G401 (cell line): Measurements from ENCODE around the gene MAP1S. TPM values are rescaled to one million over a fixed set of nuclear protein-coding genes. Genes with fewer than 3 reads are reported as not detected.
A peak's percentile ranks its signal among the peaks of the same experiment; 100 is the strongest.

Experiments used
- DNase-seq: peaks from one replicate; pipeline ENCODE4 v3.0.0-alpha.2; 2015; ENCODE audit warnings: low spot score
- in situ Hi-C: cut with HindIII; loops from 2 replicates; pipeline ENCODE4 v1.10.0; 2016; ENCODE audit warnings: low sequenced_read_pairs, mixed read lengths
- total RNA-seq: library from RNA; depleted of rRNA; stranded (reverse); fragments of >200 nt; shearing (Covaris generic); gene quantifications from 2 replicates; pipeline ENCODE4 v1.2.3, GENCODE V29; 2014; rRNA removed

MAP1S gene
- total RNA-seq, result 41.7 and 48.4 TPM in 2 replicates

GRCh38 chr19:17718947-17719711 lies at the start of gene MAP1S:
Gene MAP1S (plus strand): TSS chr19:17719480. CDS start chr19:17719503, 23 bp downstream.
- in situ Hi-C loops, result no loop called here
- peak; percentile 66 for DNase-seq

GRCh38 chr19:17671906-17672305 lies 47.4 kb upstream of the MAP1S start:
- DNase-seq, result peak; percentile 78
- in situ Hi-C loops, result no loop called here

DNA sequence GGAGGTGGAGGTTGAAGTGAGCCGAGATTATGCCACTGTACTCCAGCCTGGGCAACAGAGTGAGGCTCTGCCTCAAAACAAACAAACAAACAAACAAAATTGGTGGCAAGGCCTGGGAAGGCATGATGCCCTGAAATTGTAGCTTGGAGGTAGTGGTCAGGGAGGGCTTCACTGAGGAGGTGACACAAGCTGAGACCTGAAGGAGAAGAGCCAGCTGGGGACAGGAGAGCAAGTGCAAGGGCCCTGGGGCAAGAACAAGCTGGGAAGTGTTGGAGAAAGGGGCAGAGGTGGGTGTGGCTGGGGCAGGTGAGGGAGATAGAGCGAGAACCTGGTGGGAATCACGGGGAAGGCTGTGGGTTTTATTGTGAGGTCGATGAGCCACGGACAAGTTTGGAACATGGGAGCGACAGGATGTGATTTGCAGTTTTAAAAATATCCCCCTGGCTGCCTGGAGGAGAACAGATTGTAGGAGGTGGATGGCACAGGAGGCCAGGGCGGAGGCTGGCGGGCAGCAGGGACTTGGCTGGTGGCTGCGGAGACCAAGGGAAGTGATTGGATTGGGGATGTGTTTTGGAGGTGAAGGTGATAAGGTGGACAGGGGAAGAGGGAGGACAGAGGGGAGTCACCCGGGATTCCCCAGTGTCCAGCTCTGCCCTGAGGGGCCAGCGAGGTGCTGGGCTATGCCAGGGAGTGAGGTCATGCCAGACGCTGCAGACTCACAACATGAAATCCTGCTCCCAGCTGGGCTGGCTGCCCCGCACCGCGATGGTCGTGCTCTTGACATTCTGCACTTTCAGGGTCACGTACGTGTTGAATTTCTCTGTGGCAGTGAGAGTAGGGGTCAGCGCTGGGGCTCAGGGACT lies 45.1 kb upstream of the MAP1S start:
- in situ Hi-C loops, result no loop called here
- DNase-seq, result peak; percentile 90

GRCh38 chr19:17676295-17676694 lies 43.0 kb upstream of the MAP1S start:
- in situ Hi-C loops, result no loop called here
- no peak for DNase-seq

DNA sequence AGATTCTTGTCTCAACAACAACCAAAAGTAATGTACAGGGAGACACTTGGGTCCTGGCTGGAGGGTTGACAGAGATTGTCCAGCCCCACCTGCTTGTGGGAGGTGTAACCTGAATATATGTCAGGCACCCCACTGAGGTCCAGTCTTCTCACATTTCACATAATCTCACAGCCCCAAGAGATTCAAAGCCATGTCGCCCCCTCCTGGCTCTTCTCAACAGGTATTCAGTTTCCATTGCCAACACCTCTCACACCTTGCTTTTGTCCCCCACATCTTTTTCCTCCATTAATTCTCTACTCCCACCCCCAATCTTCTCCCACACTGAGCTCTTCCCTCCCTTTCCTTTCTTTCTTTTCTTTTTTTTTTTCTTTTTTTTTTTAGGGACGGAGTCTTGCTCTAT lies 42.3 kb upstream of the MAP1S start:
- DNase-seq, result peak; percentile 40
- in situ Hi-C loops, result no loop called here

DNA sequence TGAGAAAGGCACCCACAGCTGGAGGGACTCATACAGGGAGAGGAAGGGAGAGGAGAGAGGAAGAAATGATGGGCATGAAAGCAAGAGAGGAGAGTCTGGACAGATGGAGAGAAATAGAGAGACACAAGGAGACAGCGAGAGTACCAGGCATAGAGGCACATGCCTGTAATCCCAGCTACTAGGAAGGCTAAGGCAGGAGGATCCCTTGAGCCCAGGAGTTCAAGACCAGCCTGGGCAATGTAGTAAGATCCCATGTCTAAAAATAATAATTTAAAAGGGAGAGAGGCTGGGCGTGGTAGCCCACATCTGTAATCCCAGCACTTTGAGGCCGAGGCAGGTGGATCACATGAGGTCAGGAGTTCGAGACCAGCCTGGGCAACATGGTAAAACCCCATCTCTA lies 40.4 kb upstream of the MAP1S start:
- in situ Hi-C loops, result no loop called here

GRCh38 chr19:17679526-17680229 lies 39.6 kb upstream of the MAP1S start:
- in situ Hi-C loops, result no loop called here

More for the DNA sequence above, 40.4 kb upstream of the MAP1S start:
- DNase-seq, result no peak

DNA sequence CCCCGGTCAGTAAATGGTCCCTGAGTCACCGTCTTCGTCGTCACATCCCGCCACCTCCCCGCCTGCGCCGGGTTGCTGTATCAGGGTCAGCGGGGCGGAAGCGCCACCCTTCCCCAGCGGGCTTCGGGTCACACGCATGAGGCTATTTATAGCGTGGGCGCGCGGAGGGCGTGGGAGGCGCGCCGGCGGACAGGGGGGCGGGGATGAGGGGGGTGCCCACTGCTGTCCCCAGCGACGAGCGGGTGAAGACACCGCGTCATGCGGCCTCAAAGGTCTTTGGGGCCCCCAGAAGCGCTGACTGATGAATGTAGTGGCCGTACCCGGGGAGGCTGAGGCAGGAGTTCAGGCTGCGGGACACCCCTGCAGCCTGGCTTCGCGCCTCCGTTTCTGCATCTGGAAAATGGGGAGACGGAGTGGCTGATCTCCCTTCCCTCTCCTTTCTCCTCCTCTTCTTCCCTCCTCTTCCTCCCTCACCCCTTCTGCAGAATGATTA lies 39.0 kb upstream of the MAP1S start:
- in situ Hi-C loops, result no loop called here
- peak; percentile 85 for DNase-seq

More at GRCh38 chr19:17679526-17680229, 39.6 kb upstream of the MAP1S start:
- DNase-seq, result peak; percentile 36

- DNase-seq, result no peak
- in situ Hi-C loops, result no loop called here
These were observed 37.7 kb upstream of the MAP1S start for GRCh38 chr19:17681505-17682125.

GRCh38 chr19:17682273-17682672 lies 37.0 kb upstream of the MAP1S start:
- DNase-seq, result no peak
- in situ Hi-C loops, result no loop called here

DNA sequence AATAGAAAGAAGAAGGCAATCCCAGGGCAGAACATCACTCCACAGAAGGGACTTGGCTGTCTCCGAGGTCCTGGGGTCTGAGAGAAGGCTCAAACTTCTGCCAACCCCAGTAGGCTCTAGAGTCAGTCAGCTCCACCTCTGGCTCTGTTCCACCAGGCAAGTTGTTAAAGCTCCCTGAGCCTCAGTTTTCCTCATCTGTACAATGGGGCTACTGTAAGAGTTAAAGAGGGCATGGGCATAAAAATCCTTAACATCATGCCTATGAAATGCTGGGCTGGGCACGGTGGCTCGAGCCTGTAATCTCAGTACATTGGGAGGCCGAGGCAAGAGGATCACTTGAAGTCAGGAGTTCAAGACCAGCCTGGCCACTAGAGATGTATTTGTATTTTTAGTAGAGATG lies 36.2 kb upstream of the MAP1S start:
- DNase-seq, result no peak

DNA sequence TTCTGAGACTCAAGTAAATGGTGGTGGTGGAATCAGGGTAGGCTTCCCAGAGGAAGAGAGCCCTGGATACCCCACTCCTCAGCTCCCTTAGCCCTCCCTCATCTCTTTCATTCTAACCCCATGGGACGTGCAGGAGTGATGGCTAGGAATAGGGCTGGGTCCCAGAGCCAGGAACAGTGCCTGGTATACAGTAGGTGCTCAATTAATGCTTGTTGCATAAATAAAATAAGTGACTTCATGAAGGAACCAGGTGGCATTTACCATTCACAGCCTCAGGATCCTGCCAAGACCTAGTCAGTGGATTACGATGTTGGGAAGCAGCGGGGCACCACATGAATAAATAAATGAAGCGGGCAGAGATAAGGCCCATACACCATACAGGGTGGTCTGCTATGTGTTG lies 35.0 kb upstream of the MAP1S start:
- in situ Hi-C loops, result no loop called here
- no peak for DNase-seq

More for the DNA sequence above, 36.2 kb upstream of the MAP1S start:
- in situ Hi-C loops, result no loop called here

GRCh38 chr19:17685451-17686022 lies 33.7 kb upstream of the MAP1S start:
- DNase-seq, result peak; percentile 35

DNA sequence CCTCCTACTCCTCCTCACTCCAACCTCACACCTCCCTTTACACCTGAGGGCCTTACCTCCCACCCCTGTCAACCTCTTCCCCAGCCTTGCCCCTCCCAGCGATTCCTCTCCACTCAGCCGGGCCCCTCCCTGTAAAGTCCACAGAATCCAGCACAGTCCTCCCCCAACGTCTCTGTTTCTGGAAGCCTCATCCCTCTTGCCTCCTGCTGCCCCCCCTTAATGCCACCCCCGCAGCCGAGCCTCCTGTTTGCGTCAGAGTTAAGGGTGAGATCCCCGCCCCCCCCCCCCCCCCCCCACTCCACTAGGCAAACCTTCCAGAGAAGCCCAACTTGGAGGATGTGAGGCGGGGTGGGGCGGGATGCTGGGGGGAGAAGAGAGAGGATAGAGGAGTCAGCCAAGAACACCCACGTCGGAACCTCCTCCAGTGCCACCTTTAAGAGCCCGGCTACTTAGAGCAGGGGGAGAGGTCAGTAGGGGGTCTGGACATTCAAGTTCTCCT lies 33.2 kb upstream of the MAP1S start:
- DNase-seq, result peak; percentile 40
- in situ Hi-C loops, result no loop called here

More at GRCh38 chr19:17685451-17686022, 33.7 kb upstream of the MAP1S start:
- in situ Hi-C loops, result no loop called here

GRCh38 chr19:17686592-17687024 lies 32.7 kb upstream of the MAP1S start:
- peak; percentile 76 for DNase-seq
- in situ Hi-C loops, result no loop called here

- DNase-seq, result peak; percentile 56
- in situ Hi-C loops, result no loop called here
These were observed 32.0 kb upstream of the MAP1S start for GRCh38 chr19:17687141-17687856.

GRCh38 chr19:17687857-17688784 lies 31.2 kb upstream of the MAP1S start, which contains the start of gene UNC13A:
Gene UNC13A (minus strand): TSS chr19:17688354. CDS start chr19:17688199, 155 bp downstream.
- in situ Hi-C loops, result no loop called here

More at GRCh38 chr19:17687857-17688784, 31.2 kb upstream of the MAP1S start, which contains the start of gene UNC13A:
- peak; percentile 84 for DNase-seq
